Measurements from ENCODE around the gene KANSL2. TPM values are rescaled to one million over a fixed set of nuclear protein-coding genes. Genes with fewer than 3 reads are reported as not detected.

Gene KANSL2
- total and polyA plus RNA-seq, 2 donors (not counting 1 experiment from before 2014, with no cell fraction given): 47.3 to 64.6 TPM

DNA sequence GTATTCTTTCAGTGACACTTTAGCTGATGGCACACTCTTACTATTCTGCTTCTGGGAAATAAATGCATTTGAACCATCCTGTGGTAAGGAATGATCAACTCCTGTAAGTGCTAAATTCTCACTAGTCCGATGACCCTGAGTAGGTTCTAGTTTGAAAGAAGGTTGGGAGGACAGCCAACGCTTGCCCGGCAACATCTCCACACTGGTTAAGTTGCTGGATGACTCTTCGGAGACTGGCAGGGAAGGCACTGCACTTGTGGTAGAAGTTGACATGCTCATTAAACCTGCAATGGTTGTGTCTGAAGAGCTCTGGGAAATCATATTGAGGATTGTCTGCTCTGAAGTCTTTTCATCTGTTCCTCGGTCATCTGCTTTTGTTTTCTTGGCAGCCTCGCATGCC is 12.0 kb upstream of the KANSL2 start:
- intact Hi-C loops (cut with micrococcal nuclease): no loop called here
- Mint-ChIP-seq H3K4me1 (no peaks in the 10 kb centered on the region), H3K27ac (no peak overlapping the region), H3K9me3 (ENCODE audit: insufficient read depth) (no peaks in the 10 kb centered on the region), H3K27me3 (no peaks in the 10 kb centered on the region), H3K4me3 (no peak overlapping the region)
- ChIA-PET POLR2A (no interaction called here), CTCF (interaction anchor here (1.5 kb wide), 1 partner anchor 11 kb away, joined by 5 read pairs; the partner anchor contains the start of gene KANSL2)
- no peak overlapping the region for H3K4me3 ChIP-seq (ENCODE audit: control extremely low read depth in 1 of 5, extremely low read depth in 1 of 5, insufficient read depth in 1 of 5, low read depth in 2 of 5, low read length in 4 of 5)
- no peak overlapping the region for H3K4me2 ChIP-seq (replicated peaks; ENCODE audit: low read depth, low read length, poor library complexity, severe bottlenecking)
- H3K4me1 ChIP-seq (ENCODE audit: control insufficient read depth in 2 of 2, insufficient read depth in 2 of 2, low read length in 2 of 2): no peaks in the 10 kb centered on the region
- H3K9me3 ChIP-seq (ENCODE audit: control extremely low read depth in 1 of 3, control insufficient read depth in 2 of 3, insufficient read depth in 1 of 3, low read length in 2 of 3): no peaks in the 10 kb centered on the region
- 100% methylated on average over 3 of the region's 6 CpGs for WGBS (ENCODE audit: insufficient coverage)
- no peak overlapping the region for H3K27ac ChIP-seq (ENCODE audit: low read length in 2 of 2)
- peaks cover 5 to 79% of the 10 kb centered on the region in 2 experiments for H3K36me3 ChIP-seq (replicated peaks in 1 of 2; ENCODE audit: control extremely low read depth in 1 of 2, control insufficient read depth in 1 of 2, extremely low read depth in 1 of 2, insufficient read depth in 2 of 2, low read length in 1 of 2)
- DNase-seq: no peak
- no peak for TF ChIP-seq EZH2 (IDR thresholded peaks at IDR 0.05; ENCODE audit: borderline replicate concordance, insufficient read depth, low read depth, low read length, poor library complexity, severe bottlenecking)
- TF ChIP-seq, protein P1, sequence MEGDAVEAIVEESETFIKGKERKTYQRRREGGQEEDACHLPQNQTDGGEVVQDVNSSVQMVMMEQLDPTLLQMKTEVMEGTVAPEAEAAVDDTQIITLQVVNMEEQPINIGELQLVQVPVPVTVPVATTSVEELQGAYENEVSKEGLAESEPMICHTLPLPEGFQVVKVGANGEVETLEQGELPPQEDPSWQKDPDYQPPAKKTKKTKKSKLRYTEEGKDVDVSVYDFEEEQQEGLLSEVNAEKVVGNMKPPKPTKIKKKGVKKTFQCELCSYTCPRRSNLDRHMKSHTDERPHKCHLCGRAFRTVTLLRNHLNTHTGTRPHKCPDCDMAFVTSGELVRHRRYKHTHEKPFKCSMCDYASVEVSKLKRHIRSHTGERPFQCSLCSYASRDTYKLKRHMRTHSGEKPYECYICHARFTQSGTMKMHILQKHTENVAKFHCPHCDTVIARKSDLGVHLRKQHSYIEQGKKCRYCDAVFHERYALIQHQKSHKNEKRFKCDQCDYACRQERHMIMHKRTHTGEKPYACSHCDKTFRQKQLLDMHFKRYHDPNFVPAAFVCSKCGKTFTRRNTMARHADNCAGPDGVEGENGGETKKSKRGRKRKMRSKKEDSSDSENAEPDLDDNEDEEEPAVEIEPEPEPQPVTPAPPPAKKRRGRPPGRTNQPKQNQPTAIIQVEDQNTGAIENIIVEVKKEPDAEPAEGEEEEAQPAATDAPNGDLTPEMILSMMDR (IDR thresholded peaks at IDR 0.05): no peak
- no peak for ATAC-seq (ENCODE audit: low read depth)
- H2AFZ ChIP-seq (ENCODE audit: insufficient read depth, low read depth, low read length, poor library complexity, severe bottlenecking): no peak overlapping the region
- peaks cover 7% of the 10 kb centered on the region for H3K79me2 ChIP-seq (ENCODE audit: control insufficient read depth, insufficient read depth, low read length)
- H3K9ac ChIP-seq (ENCODE audit: low read length): no peak overlapping the region
- H3K27me3 ChIP-seq (replicated peaks in 1 of 4; ENCODE audit: control extremely low read depth in 1 of 4, control insufficient read depth in 3 of 4, insufficient read depth in 4 of 4, low read length in 3 of 4): no peaks in the 10 kb centered on the region
- H4K20me1 ChIP-seq (ENCODE audit: control insufficient read depth, insufficient read depth, low read length, poor library complexity, severe bottlenecking): peaks cover 9% of the 10 kb centered on the region

DNA sequence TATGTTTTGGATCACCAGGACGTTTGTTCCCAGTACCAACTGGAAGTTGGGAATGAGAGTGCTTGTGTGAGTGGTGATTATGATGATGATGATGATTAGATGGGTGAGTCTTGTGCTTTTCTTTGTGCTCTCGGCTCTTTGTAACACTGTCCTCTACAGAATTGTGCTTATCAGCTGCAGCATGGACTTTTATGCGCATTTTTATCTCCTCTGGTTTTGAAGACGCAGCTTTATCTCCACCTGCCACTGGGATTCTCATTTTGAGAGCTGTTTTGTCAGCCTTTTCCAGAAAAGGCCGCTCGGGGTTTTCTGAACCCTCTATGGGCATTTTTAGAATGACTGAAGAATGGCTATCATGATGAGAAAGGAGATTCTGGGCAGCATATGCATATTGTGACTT is 11.5 kb upstream of the KANSL2 start:
- no peak overlapping the region for H3K4me2 ChIP-seq (replicated peaks; ENCODE audit: low read depth, low read length, poor library complexity, severe bottlenecking)
- WGBS (ENCODE audit: insufficient coverage): 93% methylated on average over 6 of the region's 6 CpGs
- no peaks in the 10 kb centered on the region for H3K4me1 Mint-ChIP-seq
- CTCF ChIA-PET: interaction anchor here (1.5 kb wide), 1 partner anchor 11 kb away, joined by 5 read pairs; the partner anchor contains the start of gene KANSL2
- TF ChIP-seq, protein P1 (IDR thresholded peaks at IDR 0.05): no peak
- TF ChIP-seq EZH2 (IDR thresholded peaks at IDR 0.05; ENCODE audit: borderline replicate concordance, insufficient read depth, low read depth, low read length, poor library complexity, severe bottlenecking): no peak
- no peak overlapping the region for H2AFZ ChIP-seq (ENCODE audit: insufficient read depth, low read depth, low read length, poor library complexity, severe bottlenecking)
- intact Hi-C loops (cut with micrococcal nuclease): no loop called here
- H4K20me1 ChIP-seq (ENCODE audit: control insufficient read depth, insufficient read depth, low read length, poor library complexity, severe bottlenecking): peaks cover 9% of the 10 kb centered on the region
- H3K36me3 ChIP-seq (replicated peaks in 1 of 2; ENCODE audit: control extremely low read depth in 1 of 2, control insufficient read depth in 1 of 2, extremely low read depth in 1 of 2, insufficient read depth in 2 of 2, low read length in 1 of 2): peaks cover 5 to 84% of the 10 kb centered on the region in 2 experiments
- no peaks in the 10 kb centered on the region for H3K9me3 ChIP-seq (ENCODE audit: control extremely low read depth in 1 of 3, control insufficient read depth in 2 of 3, insufficient read depth in 1 of 3, low read length in 2 of 3)
- POLR2A ChIA-PET: no interaction called here
- ATAC-seq (ENCODE audit: low read depth) (no peak), DNase-seq (no peak)
- H3K9ac ChIP-seq (ENCODE audit: low read length): no peak overlapping the region
- peaks cover 7% of the 10 kb centered on the region for H3K79me2 ChIP-seq (ENCODE audit: control insufficient read depth, insufficient read depth, low read length)
- H3K27ac ChIP-seq (ENCODE audit: low read length in 2 of 2): no peak overlapping the region
- no peaks in the 10 kb centered on the region for H3K27me3 Mint-ChIP-seq
- no peaks in the 10 kb centered on the region for H3K9me3 Mint-ChIP-seq (ENCODE audit: insufficient read depth)
- H3K4me3 ChIP-seq (ENCODE audit: control extremely low read depth in 1 of 5, extremely low read depth in 1 of 5, insufficient read depth in 1 of 5, low read depth in 2 of 5, low read length in 4 of 5): no peak overlapping the region
- H3K4me3 Mint-ChIP-seq: no peak overlapping the region
- H3K27me3 ChIP-seq (replicated peaks in 1 of 4; ENCODE audit: control extremely low read depth in 1 of 4, control insufficient read depth in 3 of 4, insufficient read depth in 4 of 4, low read length in 3 of 4): no peaks in the 10 kb centered on the region
- no peaks in the 10 kb centered on the region for H3K4me1 ChIP-seq (ENCODE audit: control insufficient read depth in 2 of 2, insufficient read depth in 2 of 2, low read length in 2 of 2)
- H3K27ac Mint-ChIP-seq: no peak overlapping the region
